Endometrial microvascular endothelial cells (primary cell): ENCODE data around the gene PCDH1. TPM values are rescaled to one million over a fixed set of nuclear protein-coding genes. Genes with fewer than 3 reads are reported as not detected.

Experiments
- total RNA-seq: library from RNA; depleted of rRNA; stranded (reverse); fragments of >200 nt; gene quantifications from one replicate; pipeline ENCODE4 v1.2.3, GENCODE V29; 2015; ENCODE audit errors: inconsistent ontology term

Gene PCDH1
- total RNA-seq, 1 donor from 2014 or later: 94.1 TPM

Other genes with a start within 250 kb of the PCDH1 start
- gene HDAC3, start 241.6 kb downstream of the PCDH1 start, total RNA-seq: 43.5 TPM
- 9.0 TPM for gene RELL2, start 241.4 kb downstream of the PCDH1 start, total RNA-seq
- gene FCHSD1, start 227.0 kb downstream of the PCDH1 start, total RNA-seq: 68.2 TPM
- 58.1 TPM for gene ARAP3, start 196.2 kb downstream of the PCDH1 start, total RNA-seq
- 54.9 TPM for gene DELE1, start 45.5 kb upstream of the PCDH1 start, total RNA-seq
- 7.7 TPM for gene PCDH12, start 79.8 kb upstream of the PCDH1 start, total RNA-seq
- gene RNF14, start 90.7 kb upstream of the PCDH1 start, total RNA-seq: 56.1 TPM
- 155 TPM for gene GNPDA1, start 134.6 kb upstream of the PCDH1 start, total RNA-seq
- gene NDFIP1, start 230.4 kb upstream of the PCDH1 start, total RNA-seq: 62.1 TPM